HUES48 (cell line): ENCODE measurements around the gene SNCG.

ENCODE experiments used
- H3K27ac ChIP-seq: one replicate; pipeline ENCODE4 v1.7.0; 2013; ENCODE audit warnings: low read depth, low read length, inconsistent platforms
- H3K27me3 ChIP-seq: 2 replicates; pipeline ENCODE4 v1.6.1; 2013; ENCODE audit warnings: mild to moderate bottlenecking, low read length; ENCODE audit not compliant: control insufficient read depth, insufficient read depth
- H3K36me3 ChIP-seq: 2 replicates; pipeline ENCODE4 v1.6.1; 2013; ENCODE audit warnings: low read length; ENCODE audit not compliant: control insufficient read depth, insufficient read depth
- H3K4me1 ChIP-seq: 2 replicates; pipeline ENCODE4 v1.6.1; 2013; ENCODE audit warnings: mild to moderate bottlenecking, low read length; ENCODE audit not compliant: control insufficient read depth, insufficient read depth
- H3K4me3 ChIP-seq: 2 replicates; pipeline ENCODE4 v1.5.1; 2013; ENCODE audit warnings: mild to moderate bottlenecking, low read depth, low read length
- H3K9ac ChIP-seq: 2 replicates; pipeline ENCODE4 v1.6.1; 2013; ENCODE audit warnings: mild to moderate bottlenecking, low read depth, low read length, moderate library complexity
- H3K9me3 ChIP-seq: 2 replicates; pipeline ENCODE4 v1.6.1; 2013; ENCODE audit warnings: low read length; ENCODE audit not compliant: control insufficient read depth, insufficient read depth

SNCG gene

GRCh38 chr10:86962136-86962980, 4.0 kb downstream of the SNCG start:
- Histone ChIP-seq H3K9ac (no peak overlapping the region), H3K9me3 (no peaks in the 10 kb centered on the region), H3K4me1 (peaks cover 30% of the 10 kb centered on the region), H3K4me3 (no peak overlapping the region), H3K27me3 (no peaks in the 10 kb centered on the region), H3K36me3 (no peaks in the 10 kb centered on the region), H3K27ac (no peak overlapping the region)

GRCh38 chr10:86962981-86963310, 4.5 kb downstream of the SNCG start:
- Histone ChIP-seq H3K27ac (no peak overlapping the region), H3K4me3 (no peak overlapping the region)

GRCh38 chr10:86963341-86963919, 5.0 kb downstream of the SNCG start:
- Histone ChIP-seq H3K9me3 (no peaks in the 10 kb centered on the region), H3K36me3 (no peaks in the 10 kb centered on the region), H3K27ac (no peak overlapping the region), H3K4me3 (no peak overlapping the region), H3K4me1 (peaks cover 31% of the 10 kb centered on the region), H3K9ac (no peak overlapping the region), H3K27me3 (no peaks in the 10 kb centered on the region)

More at GRCh38 chr10:86962981-86963310, 4.5 kb downstream of the SNCG start:
- no peaks in the 10 kb centered on the region for H3K9me3 ChIP-seq
- no peaks in the 10 kb centered on the region for H3K36me3 ChIP-seq
- peaks cover 32% of the 10 kb centered on the region for H3K4me1 ChIP-seq
- H3K9ac ChIP-seq, result no peak overlapping the region
- H3K27me3 ChIP-seq, result no peaks in the 10 kb centered on the region

- H3K9me3 ChIP-seq, result no peaks in the 10 kb centered on the region
- no peak overlapping the region for H3K9ac ChIP-seq
- peaks cover 23% of the 10 kb centered on the region for H3K4me1 ChIP-seq
- H3K27ac ChIP-seq, result no peak overlapping the region
- H3K4me3 ChIP-seq, result no peak overlapping the region
- H3K36me3 ChIP-seq, result no peaks in the 10 kb centered on the region
- no peaks in the 10 kb centered on the region for H3K27me3 ChIP-seq
Measured at GRCh38 chr10:86964061-86964846, 5.9 kb downstream of the SNCG start.

GRCh38 chr10:86964847-86965190, 6.4 kb downstream of the SNCG start:
- H3K36me3 ChIP-seq, result no peaks in the 10 kb centered on the region
- no peaks in the 10 kb centered on the region for H3K9me3 ChIP-seq
- H3K4me1 ChIP-seq, result peaks cover 21% of the 10 kb centered on the region
- H3K27ac ChIP-seq, result no peak overlapping the region
- H3K9ac ChIP-seq, result no peak overlapping the region
- H3K27me3 ChIP-seq, result no peaks in the 10 kb centered on the region
- no peak overlapping the region for H3K4me3 ChIP-seq

GRCh38 chr10:86965986-86966654, 7.7 kb downstream of the SNCG start:
- Histone ChIP-seq H3K27ac (no peak overlapping the region), H3K36me3 (no peaks in the 10 kb centered on the region), H3K4me3 (no peak overlapping the region), H3K9me3 (no peaks in the 10 kb centered on the region), H3K9ac (no peak overlapping the region), H3K4me1 (peaks cover 22% of the 10 kb centered on the region), H3K27me3 (no peaks in the 10 kb centered on the region; the same call in 1 of the 2 replicates)

- H3K4me1 ChIP-seq, result peaks cover 27% of the 10 kb centered on the region
- H3K27ac ChIP-seq, result no peak overlapping the region
- H3K27me3 ChIP-seq, result peaks cover 14% of the 10 kb centered on the region
- no peaks in the 10 kb centered on the region for H3K36me3 ChIP-seq
- no peak overlapping the region for H3K4me3 ChIP-seq
- H3K9me3 ChIP-seq, result no peaks in the 10 kb centered on the region
- no peak overlapping the region for H3K9ac ChIP-seq
Measured at GRCh38 chr10:86967481-86967941, 9.1 kb downstream of the SNCG start.

GRCh38 chr10:86968271-86968993, 10.0 kb downstream of the SNCG start, which contains the start of gene ADIRF:
Gene ADIRF, plus strand, starts transcription at chr10:86968482. Its CDS starts 63 bp downstream, at chr10:86968545.
- Histone ChIP-seq H3K27me3 (peaks cover 21% of the 10 kb centered on the region), H3K4me3 (no peak within 1 kb of the TSS), H3K36me3 (no peaks in the 10 kb centered on the region), H3K9me3 (no peaks in the 10 kb centered on the region), H3K9ac (no peak within 1 kb of the TSS), H3K4me1 (peaks cover 27% of the 10 kb centered on the region), H3K27ac (no peak within 1 kb of the TSS)

GRCh38 chr10:86968994-86969355, 10.6 kb downstream of the SNCG start:
- peaks cover 21% of the 10 kb centered on the region for H3K27me3 ChIP-seq
- peaks cover 27% of the 10 kb centered on the region for H3K4me1 ChIP-seq
- H3K4me3 ChIP-seq, result no peak overlapping the region
- H3K36me3 ChIP-seq, result no peaks in the 10 kb centered on the region
- H3K9me3 ChIP-seq, result no peaks in the 10 kb centered on the region
- H3K27ac ChIP-seq, result no peak overlapping the region
- no peak overlapping the region for H3K9ac ChIP-seq

- no peak overlapping the region for H3K9ac ChIP-seq
Measured at GRCh38 chr10:86969421-86970041, 11.1 kb downstream of the SNCG start.

More at GRCh38 chr10:86969421-86970041, 11.1 kb downstream of the SNCG start:
- H3K4me1 ChIP-seq, result peaks cover 27% of the 10 kb centered on the region
- peak overlapping the region; percentile 22 for H3K27ac ChIP-seq
- no peak overlapping the region for H3K4me3 ChIP-seq
- no peaks in the 10 kb centered on the region for H3K36me3 ChIP-seq
- no peaks in the 10 kb centered on the region for H3K9me3 ChIP-seq
- H3K27me3 ChIP-seq, result peaks cover 21% of the 10 kb centered on the region
